OCI-LY1 (cell line): Measurements from ENCODE around the gene CACNA1C.

Experiments used
- H2AFZ ChIP-seq: fragments of 200-600 bp; sonication (generic), shearing (Covaris generic); 2 replicates; pipeline ENCODE4 v1.6.0; 2014; ENCODE audit warnings: antibody characterized with exemption, mild to moderate bottlenecking, low read length
- H3F3A ChIP-seq: fragments of 200-600 bp; sonication (generic), shearing (Covaris generic); 2 replicates; pipeline ENCODE4 v1.6.0; 2014; ENCODE audit warnings: mild to moderate bottlenecking, antibody characterized with exemption, low read length, moderate library complexity; ENCODE audit not compliant: insufficient read depth
- H3K27ac ChIP-seq: fragments of 200-600 bp; sonication (generic); 2 replicates; pipeline ENCODE4 v1.5.1; 2014; ENCODE audit warnings: low read length, mixed run types, mild to moderate bottlenecking, low read depth; ENCODE audit not compliant: poor library complexity, severe bottlenecking
- H3K27me3 ChIP-seq: fragments of 200-600 bp; sonication (generic); 2 replicates; pipeline ENCODE4 v1.6.0; 2014; ENCODE audit warnings: antibody characterized with exemption, mild to moderate bottlenecking, low read length, moderate library complexity; ENCODE audit not compliant: insufficient read depth
- H3K36me3 ChIP-seq: fragments of 200-600 bp; sonication (generic); 2 replicates; pipeline ENCODE4 v1.6.1; 2014; ENCODE audit warnings: mild to moderate bottlenecking, antibody characterized with exemption, low read length, moderate library complexity, mixed read lengths; ENCODE audit not compliant: insufficient read depth
- H3K4me1 ChIP-seq: fragments of 200-600 bp; sonication (generic); 2 replicates; pipeline ENCODE4 v1.5.1; 2014; ENCODE audit warnings: mild to moderate bottlenecking, low read length, moderate library complexity; ENCODE audit not compliant: insufficient read depth, severe bottlenecking
- H3K4me2 ChIP-seq: fragments of 200-600 bp; sonication (generic), shearing (Covaris generic); 2 replicates; pipeline ENCODE4 v1.6.1; 2014; ENCODE audit warnings: low read length
- H3K4me3 ChIP-seq: fragments of 200-600 bp; sonication (generic); 2 replicates; pipeline ENCODE4 v1.5.1; 2014; ENCODE audit warnings: low read length, low read depth, mild to moderate bottlenecking, mixed read lengths; ENCODE audit not compliant: poor library complexity, severe bottlenecking
- H3K79me2 ChIP-seq: fragments of 200-600 bp; shearing (Covaris generic); 2 replicates; pipeline ENCODE4 v1.6.1; 2016; ENCODE audit warnings: mixed run types, low read length, mixed read lengths; ENCODE audit not compliant: insufficient read depth
- H3K9ac ChIP-seq: fragments of 200-600 bp; sonication (generic), shearing (Covaris generic); 2 replicates; pipeline ENCODE4 v1.6.1; 2014; ENCODE audit warnings: mild to moderate bottlenecking, low read length, mixed read lengths
- H3K9me2 ChIP-seq: fragments of 200-600 bp; sonication (generic), shearing (Covaris generic); 2 replicates; pipeline ENCODE4 v1.6.1; 2014; ENCODE audit warnings: low read depth, mild to moderate bottlenecking, low read length, mixed read lengths
- H3K9me3 ChIP-seq: fragments of 200-600 bp; shearing (Covaris generic); 2 replicates; pipeline ENCODE4 v1.6.1; 2014; ENCODE audit warnings: low read length, mixed read lengths
- H4K20me1 ChIP-seq: fragments of 200-600 bp; sonication (generic), shearing (Covaris generic); 2 replicates; pipeline ENCODE4 v1.6.0; 2016; ENCODE audit warnings: mild to moderate bottlenecking, low read length; ENCODE audit not compliant: insufficient read depth
- EZH2 ChIP-seq: fragments of 200-600 bp; sonication (generic), shearing (Covaris generic); IDR thresholded peaks from 2 replicates; pipeline ENCODE4 v1.8.0; 2017; ENCODE audit warnings: borderline replicate concordance, mixed run types, mild to moderate bottlenecking, antibody characterized with exemption, low read length, moderate library complexity, mixed read lengths
- TF ChIP-seq, protein P1 (sequence below): fragments of 200-600 bp; sonication (generic), shearing (Covaris generic); IDR thresholded peaks from 2 replicates; pipeline ENCODE4 v1.5.1; 2017; ENCODE audit warnings: mild to moderate bottlenecking, antibody characterized with exemption, low read length, moderate library complexity, mixed read lengths

CACNA1C gene

DNA sequence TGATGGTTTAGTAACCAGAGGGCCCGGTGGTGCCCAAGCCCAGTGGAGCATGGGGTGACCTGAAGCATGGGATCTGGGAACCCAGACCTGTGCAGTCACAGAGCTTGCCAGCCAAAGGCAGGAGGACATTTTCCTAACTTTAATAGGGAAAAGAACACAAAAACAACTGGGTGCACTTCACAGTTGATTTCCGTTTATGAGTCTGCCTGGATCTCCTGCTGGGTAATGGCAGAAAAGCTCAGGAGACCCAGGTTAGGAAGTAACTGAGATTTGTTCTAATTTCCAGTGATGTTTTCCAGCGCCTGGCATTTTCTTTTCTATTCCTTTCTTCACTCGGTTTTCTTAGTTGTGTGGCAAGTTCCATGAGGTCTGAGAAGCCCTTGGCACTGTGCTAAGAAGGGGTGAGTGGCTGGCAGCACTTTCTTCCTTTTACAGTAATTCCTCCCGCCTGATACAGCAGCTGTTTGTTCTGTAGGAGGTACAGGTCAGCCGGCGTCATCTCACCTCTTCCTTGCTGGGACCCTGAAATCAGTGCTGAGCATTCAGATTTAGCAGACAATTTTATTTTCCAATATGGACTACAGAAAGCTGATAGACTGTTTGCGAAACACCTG lies 5.1 kb downstream of the CACNA1C start:
- no peak overlapping the region for H3K9ac ChIP-seq
- H3K4me3 ChIP-seq: no peak overlapping the region
- no peak overlapping the region for H3K4me2 ChIP-seq
- no peaks in the 10 kb centered on the region for H3K36me3 ChIP-seq
- no peaks in the 10 kb centered on the region for H3K9me3 ChIP-seq
- H4K20me1 ChIP-seq: no peaks in the 10 kb centered on the region
- TF ChIP-seq, protein P1, sequence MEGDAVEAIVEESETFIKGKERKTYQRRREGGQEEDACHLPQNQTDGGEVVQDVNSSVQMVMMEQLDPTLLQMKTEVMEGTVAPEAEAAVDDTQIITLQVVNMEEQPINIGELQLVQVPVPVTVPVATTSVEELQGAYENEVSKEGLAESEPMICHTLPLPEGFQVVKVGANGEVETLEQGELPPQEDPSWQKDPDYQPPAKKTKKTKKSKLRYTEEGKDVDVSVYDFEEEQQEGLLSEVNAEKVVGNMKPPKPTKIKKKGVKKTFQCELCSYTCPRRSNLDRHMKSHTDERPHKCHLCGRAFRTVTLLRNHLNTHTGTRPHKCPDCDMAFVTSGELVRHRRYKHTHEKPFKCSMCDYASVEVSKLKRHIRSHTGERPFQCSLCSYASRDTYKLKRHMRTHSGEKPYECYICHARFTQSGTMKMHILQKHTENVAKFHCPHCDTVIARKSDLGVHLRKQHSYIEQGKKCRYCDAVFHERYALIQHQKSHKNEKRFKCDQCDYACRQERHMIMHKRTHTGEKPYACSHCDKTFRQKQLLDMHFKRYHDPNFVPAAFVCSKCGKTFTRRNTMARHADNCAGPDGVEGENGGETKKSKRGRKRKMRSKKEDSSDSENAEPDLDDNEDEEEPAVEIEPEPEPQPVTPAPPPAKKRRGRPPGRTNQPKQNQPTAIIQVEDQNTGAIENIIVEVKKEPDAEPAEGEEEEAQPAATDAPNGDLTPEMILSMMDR: no peak
- no peak for TF ChIP-seq EZH2
- no peak overlapping the region for H3K27ac ChIP-seq
- no peaks in the 10 kb centered on the region for H3K27me3 ChIP-seq
- H3K4me1 ChIP-seq: no peaks in the 10 kb centered on the region
- no peaks in the 10 kb centered on the region for H3F3A ChIP-seq
- no peaks in the 10 kb centered on the region for H3K79me2 ChIP-seq
- H3K9me2 ChIP-seq: no peaks in the 10 kb centered on the region
- H2AFZ ChIP-seq: no peak overlapping the region

DNA sequence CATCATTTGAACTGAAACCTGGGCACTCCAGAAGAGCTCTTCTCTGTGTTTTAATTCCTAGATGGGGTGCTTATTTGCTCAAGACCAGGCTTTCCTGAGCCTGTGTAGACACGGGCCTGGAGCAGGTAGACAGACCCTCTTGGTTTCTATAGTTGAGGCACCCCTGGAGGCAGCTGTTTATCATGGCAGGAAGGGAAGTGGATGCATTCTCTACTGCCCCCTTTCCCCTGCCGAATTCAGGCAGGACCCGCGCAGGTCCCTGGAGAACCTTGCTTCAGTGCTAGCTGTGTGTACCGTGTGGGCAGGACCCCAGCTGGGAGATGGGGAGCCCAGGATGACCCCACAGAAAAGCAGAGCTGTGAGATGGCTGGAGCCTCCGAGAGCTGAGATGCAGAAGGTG lies 6.0 kb downstream of the CACNA1C start:
- TF ChIP-seq, protein P1: no peak
- no peak for TF ChIP-seq EZH2
- no peak overlapping the region for H3K9ac ChIP-seq
- no peaks in the 10 kb centered on the region for H3F3A ChIP-seq
- H3K9me2 ChIP-seq: no peaks in the 10 kb centered on the region
- H3K4me2 ChIP-seq: no peak overlapping the region
- no peaks in the 10 kb centered on the region for H3K36me3 ChIP-seq
- H3K9me3 ChIP-seq: no peaks in the 10 kb centered on the region
- H4K20me1 ChIP-seq: no peaks in the 10 kb centered on the region
- no peak overlapping the region for H2AFZ ChIP-seq
- H3K27ac ChIP-seq: no peak overlapping the region
- no peaks in the 10 kb centered on the region for H3K27me3 ChIP-seq
- H3K4me1 ChIP-seq: no peaks in the 10 kb centered on the region
- no peaks in the 10 kb centered on the region for H3K79me2 ChIP-seq
- H3K4me3 ChIP-seq: no peak overlapping the region

DNA sequence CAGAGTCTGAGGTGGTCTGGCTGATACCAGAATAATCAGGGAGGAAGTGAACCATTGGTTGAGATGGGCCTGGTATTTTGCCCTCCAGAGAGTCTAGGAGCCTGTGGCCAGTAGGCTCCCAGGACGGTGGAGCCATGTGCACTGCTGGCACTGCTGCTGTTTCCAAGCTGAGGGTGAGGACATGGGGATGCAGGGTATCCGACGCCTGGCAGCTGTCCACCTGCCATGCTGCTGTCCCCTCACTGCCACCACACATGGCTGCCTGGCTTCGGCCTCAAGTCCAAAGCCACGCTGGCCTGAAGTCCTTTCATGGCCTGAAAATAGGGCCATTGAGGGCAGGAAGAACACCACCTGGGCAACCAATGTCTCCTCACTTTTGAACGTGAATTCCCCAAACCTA lies 8.6 kb downstream of the CACNA1C start:
- H3F3A ChIP-seq: no peaks in the 10 kb centered on the region
- H3K36me3 ChIP-seq: no peaks in the 10 kb centered on the region
- H3K27ac ChIP-seq: no peak overlapping the region
- no peaks in the 10 kb centered on the region for H3K79me2 ChIP-seq
- no peaks in the 10 kb centered on the region for H4K20me1 ChIP-seq
- no peaks in the 10 kb centered on the region for H3K4me1 ChIP-seq
- TF ChIP-seq, protein P1: no peak
- TF ChIP-seq EZH2: no peak
- H3K9me2 ChIP-seq: no peaks in the 10 kb centered on the region
- no peak overlapping the region for H3K4me2 ChIP-seq
- no peaks in the 10 kb centered on the region for H3K9me3 ChIP-seq
- no peak overlapping the region for H3K4me3 ChIP-seq
- H3K9ac ChIP-seq: no peak overlapping the region
- H3K27me3 ChIP-seq: no peaks in the 10 kb centered on the region; the same call in 1 of the 2 replicates
- no peak overlapping the region for H2AFZ ChIP-seq
